Measurements from ENCODE around the gene CTNNA3. TPM values are rescaled to one million over a fixed set of nuclear protein-coding genes. Genes with fewer than 3 reads are reported as not detected.

The CTNNA3 gene
- total RNA-seq, 1 experiment from 2014 or later = 0.20 TPM

- Histone ChIP-seq H3K27me3 (replicated peaks; ENCODE audit: control insufficient read depth, insufficient read depth, low read length) (no peaks in the 10 kb centered on the region), H3K4me3 (ENCODE audit: low read depth, low read length) (no peak overlapping the region), H3K4me1 (peaks cover 44% of the 10 kb centered on the region), H3K9me3 (peaks cover 37% of the 10 kb centered on the region), H3K36me3 (ENCODE audit: control insufficient read depth, insufficient read depth, low read length) (no peaks in the 10 kb centered on the region)
- POLR2A ChIA-PET = no interaction called here
- TF ChIP-seq, protein P1, sequence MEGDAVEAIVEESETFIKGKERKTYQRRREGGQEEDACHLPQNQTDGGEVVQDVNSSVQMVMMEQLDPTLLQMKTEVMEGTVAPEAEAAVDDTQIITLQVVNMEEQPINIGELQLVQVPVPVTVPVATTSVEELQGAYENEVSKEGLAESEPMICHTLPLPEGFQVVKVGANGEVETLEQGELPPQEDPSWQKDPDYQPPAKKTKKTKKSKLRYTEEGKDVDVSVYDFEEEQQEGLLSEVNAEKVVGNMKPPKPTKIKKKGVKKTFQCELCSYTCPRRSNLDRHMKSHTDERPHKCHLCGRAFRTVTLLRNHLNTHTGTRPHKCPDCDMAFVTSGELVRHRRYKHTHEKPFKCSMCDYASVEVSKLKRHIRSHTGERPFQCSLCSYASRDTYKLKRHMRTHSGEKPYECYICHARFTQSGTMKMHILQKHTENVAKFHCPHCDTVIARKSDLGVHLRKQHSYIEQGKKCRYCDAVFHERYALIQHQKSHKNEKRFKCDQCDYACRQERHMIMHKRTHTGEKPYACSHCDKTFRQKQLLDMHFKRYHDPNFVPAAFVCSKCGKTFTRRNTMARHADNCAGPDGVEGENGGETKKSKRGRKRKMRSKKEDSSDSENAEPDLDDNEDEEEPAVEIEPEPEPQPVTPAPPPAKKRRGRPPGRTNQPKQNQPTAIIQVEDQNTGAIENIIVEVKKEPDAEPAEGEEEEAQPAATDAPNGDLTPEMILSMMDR (IDR thresholded peaks at IDR 0.05; ENCODE audit: insufficient read depth in 1 of 2, low read depth in 1 of 2, low read length in 1 of 2, severe bottlenecking in 1 of 2, unreplicated experiment in 1 of 2) = no peak
- peaks cover 48% of the 10 kb centered on the region for H3K4me1 Mint-ChIP-seq (ENCODE audit: low read depth, unreplicated experiment)
- intact Hi-C loops (cut with micrococcal nuclease; ENCODE audit: unreplicated experiment) = no loop called here
- CTCF ChIA-PET = no interaction called here
- no peaks in the 10 kb centered on the region for H3K27me3 Mint-ChIP-seq (ENCODE audit: insufficient read depth, unreplicated experiment)
- no peak for DNase-seq
- no TSS peak for BruUV-seq (replicated peaks)
- peak overlapping the region; percentile 50 for H3K27ac Mint-ChIP-seq (ENCODE audit: unreplicated experiment)
- peaks cover 41% of the 10 kb centered on the region for H3K9me3 Mint-ChIP-seq (ENCODE audit: unreplicated experiment)
- H3K4me3 Mint-ChIP-seq (ENCODE audit: unreplicated experiment) = no peak overlapping the region
- peaks cover 18% of the 10 kb centered on the region for H3K36me3 Mint-ChIP-seq (ENCODE audit: insufficient read depth, unreplicated experiment)
Observed at GRCh38 chr10:67277402-67277801, 418.6 kb downstream of the CTNNA3 start.

- TF ChIP-seq, protein P1 (IDR thresholded peaks at IDR 0.05; ENCODE audit: insufficient read depth in 1 of 2, low read depth in 1 of 2, low read length in 1 of 2, severe bottlenecking in 1 of 2, unreplicated experiment in 1 of 2) = no peak
Observed at GRCh38 chr10:67269828-67270227, 426.2 kb downstream of the CTNNA3 start.

DNA sequence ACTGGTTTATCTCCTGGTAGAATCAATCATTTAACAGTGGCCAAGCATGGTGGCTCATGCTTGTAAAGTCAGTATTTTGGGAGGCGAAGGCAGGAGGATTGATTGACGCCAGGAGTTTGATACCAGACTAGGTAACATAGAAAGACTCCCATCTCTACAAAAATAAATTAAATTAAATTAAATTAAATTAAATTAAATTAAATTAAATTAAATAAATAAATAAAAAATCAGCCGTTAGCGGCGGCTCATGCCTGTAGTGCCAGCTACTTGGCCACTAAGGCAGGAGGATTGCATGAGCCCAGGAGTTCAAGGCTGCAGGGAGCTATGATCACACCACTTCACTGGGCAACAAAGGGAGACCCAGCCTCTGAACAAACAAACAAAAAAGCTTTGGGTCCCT lies 427.8 kb downstream of the CTNNA3 start:
- no peak overlapping the region for H3K4me3 Mint-ChIP-seq (ENCODE audit: unreplicated experiment)
- no peaks in the 10 kb centered on the region for H3K36me3 Mint-ChIP-seq (ENCODE audit: insufficient read depth, unreplicated experiment)
- BruUV-seq (replicated peaks) = no TSS peak
- peaks cover 21% of the 10 kb centered on the region for H3K9me3 Mint-ChIP-seq (ENCODE audit: unreplicated experiment)
- ChIA-PET POLR2A (no interaction called here), CTCF (no interaction called here)
- no peaks in the 10 kb centered on the region for H3K27me3 ChIP-seq (replicated peaks; ENCODE audit: control insufficient read depth, insufficient read depth, low read length)
- no peak overlapping the region for H3K4me3 ChIP-seq (ENCODE audit: low read depth, low read length)
- no peak for DNase-seq
- intact Hi-C loops (cut with micrococcal nuclease; ENCODE audit: unreplicated experiment) = no loop called here
- no peaks in the 10 kb centered on the region for H3K36me3 ChIP-seq (ENCODE audit: control insufficient read depth, insufficient read depth, low read length)
- no peaks in the 10 kb centered on the region for H3K9me3 ChIP-seq
- TF ChIP-seq, protein P1 (IDR thresholded peaks at IDR 0.05; ENCODE audit: insufficient read depth in 1 of 2, low read depth in 1 of 2, low read length in 1 of 2, severe bottlenecking in 1 of 2, unreplicated experiment in 1 of 2) = no peak
- peaks cover 18% of the 10 kb centered on the region for H3K4me1 ChIP-seq
- no peak overlapping the region for H3K27ac Mint-ChIP-seq (ENCODE audit: unreplicated experiment)
- no peaks in the 10 kb centered on the region for H3K27me3 Mint-ChIP-seq (ENCODE audit: insufficient read depth, unreplicated experiment)
- H3K4me1 Mint-ChIP-seq (ENCODE audit: low read depth, unreplicated experiment) = peaks cover 23% of the 10 kb centered on the region

More at GRCh38 chr10:67269828-67270227, 426.2 kb downstream of the CTNNA3 start:
- H3K27me3 ChIP-seq (replicated peaks; ENCODE audit: control insufficient read depth, insufficient read depth, low read length) = no peaks in the 10 kb centered on the region
- intact Hi-C loops (cut with micrococcal nuclease; ENCODE audit: unreplicated experiment) = no loop called here
- H3K36me3 ChIP-seq (ENCODE audit: control insufficient read depth, insufficient read depth, low read length) = no peaks in the 10 kb centered on the region
- Mint-ChIP-seq H3K9me3 (ENCODE audit: unreplicated experiment) (peaks cover 21% of the 10 kb centered on the region), H3K27ac (ENCODE audit: unreplicated experiment) (no peak overlapping the region), H3K36me3 (ENCODE audit: insufficient read depth, unreplicated experiment) (no peaks in the 10 kb centered on the region), H3K4me1 (ENCODE audit: low read depth, unreplicated experiment) (peaks cover 19% of the 10 kb centered on the region), H3K27me3 (ENCODE audit: insufficient read depth, unreplicated experiment) (no peaks in the 10 kb centered on the region), H3K4me3 (ENCODE audit: unreplicated experiment) (no peak overlapping the region)
- CTCF ChIA-PET = no interaction called here
- DNase-seq = no peak
- H3K4me1 ChIP-seq = peaks cover 18% of the 10 kb centered on the region
- POLR2A ChIA-PET = interaction anchor here (0.5 kb wide), 1 partner anchor 34 kb away, joined by 7 read pairs; no protein-coding TSS in a partner anchor
- no TSS peak for BruUV-seq (replicated peaks)
- H3K9me3 ChIP-seq = no peaks in the 10 kb centered on the region
- H3K4me3 ChIP-seq (ENCODE audit: low read depth, low read length) = no peak overlapping the region

Measured in Caco-2 (cell line).